ENCODE measurements around the gene KBTBD12. TPM values are rescaled to one million over a fixed set of nuclear protein-coding genes. Genes with fewer than 3 reads are reported as not detected.

The KBTBD12 gene
- total RNA-seq, 4 donors from 2014 or later = under 0.01 to 0.87 (median 0.30) TPM; not detected in 1

DNA sequence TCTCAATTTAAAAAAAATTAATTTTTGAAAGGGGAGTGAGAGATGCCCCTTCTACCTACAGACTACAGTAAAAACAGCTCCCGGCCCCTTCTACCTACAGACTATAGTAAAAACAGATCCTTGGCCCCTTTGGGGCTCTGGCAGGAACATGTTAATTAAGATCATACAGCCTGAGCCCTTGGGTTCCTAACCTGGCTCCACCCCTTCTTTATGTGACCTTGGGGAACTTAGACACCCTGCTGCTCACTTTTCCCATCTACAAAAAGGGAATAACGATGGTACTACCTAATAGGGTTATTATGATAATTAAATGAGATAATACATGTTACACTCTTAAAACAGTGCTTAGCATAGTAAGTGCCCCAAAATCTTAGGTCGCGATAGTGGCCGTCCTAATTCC, 77.1 kb downstream of the KBTBD12 start:
- WGBS, 2 donors = 71 to 80% methylated on average over 5 of the region's 5 CpGs
- Histone ChIP-seq H3K9me3 (peaks cover 0 to 4% (median 0%) of the 10 kb centered on the region in 4 donors), H3K27me3 (no peaks in the 10 kb centered on the region), H3K36me3 (no peaks in the 10 kb centered on the region), H3K4me1 (no peaks in the 10 kb centered on the region), H3K27ac (no peak overlapping the region), H3K4me3 (no peak overlapping the region)
- DNase-seq (ENCODE audit: low spot score in 2 of 2) = no peak
- TF ChIP-seq EP300 (IDR thresholded peaks at IDR 0.05) (no peak), POLR2A (IDR thresholded peaks at IDR 0.05) (no peak)
- TF ChIP-seq, protein P1, sequence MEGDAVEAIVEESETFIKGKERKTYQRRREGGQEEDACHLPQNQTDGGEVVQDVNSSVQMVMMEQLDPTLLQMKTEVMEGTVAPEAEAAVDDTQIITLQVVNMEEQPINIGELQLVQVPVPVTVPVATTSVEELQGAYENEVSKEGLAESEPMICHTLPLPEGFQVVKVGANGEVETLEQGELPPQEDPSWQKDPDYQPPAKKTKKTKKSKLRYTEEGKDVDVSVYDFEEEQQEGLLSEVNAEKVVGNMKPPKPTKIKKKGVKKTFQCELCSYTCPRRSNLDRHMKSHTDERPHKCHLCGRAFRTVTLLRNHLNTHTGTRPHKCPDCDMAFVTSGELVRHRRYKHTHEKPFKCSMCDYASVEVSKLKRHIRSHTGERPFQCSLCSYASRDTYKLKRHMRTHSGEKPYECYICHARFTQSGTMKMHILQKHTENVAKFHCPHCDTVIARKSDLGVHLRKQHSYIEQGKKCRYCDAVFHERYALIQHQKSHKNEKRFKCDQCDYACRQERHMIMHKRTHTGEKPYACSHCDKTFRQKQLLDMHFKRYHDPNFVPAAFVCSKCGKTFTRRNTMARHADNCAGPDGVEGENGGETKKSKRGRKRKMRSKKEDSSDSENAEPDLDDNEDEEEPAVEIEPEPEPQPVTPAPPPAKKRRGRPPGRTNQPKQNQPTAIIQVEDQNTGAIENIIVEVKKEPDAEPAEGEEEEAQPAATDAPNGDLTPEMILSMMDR (IDR thresholded peaks at IDR 0.05) = no peak

DNA sequence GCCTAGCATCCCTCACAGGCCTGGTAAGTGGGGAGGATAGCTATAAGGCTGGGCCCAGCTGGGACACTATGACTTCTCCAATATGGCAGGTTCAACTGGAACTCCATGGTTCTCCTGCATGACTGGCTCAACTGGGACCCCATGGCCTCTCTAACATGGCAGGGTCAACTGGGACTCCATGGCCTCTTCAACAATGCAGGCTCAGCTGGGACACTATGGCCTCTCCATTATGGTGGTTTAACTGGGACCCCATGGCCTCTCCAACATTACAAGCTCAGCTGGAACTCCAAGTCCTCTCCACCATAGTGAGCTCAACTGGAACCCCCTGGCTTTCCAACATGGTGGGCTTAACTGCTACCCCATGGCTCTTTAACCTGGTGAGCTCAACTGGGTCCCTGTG, 79.0 kb downstream of the KBTBD12 start:
- no peaks in the 10 kb centered on the region for H3K4me1 ChIP-seq
- no peak overlapping the region for H3K27ac ChIP-seq
- H3K9me3 ChIP-seq = peaks cover 0 to 4% (median 0%) of the 10 kb centered on the region in 4 donors
- no peak overlapping the region for H3K4me3 ChIP-seq
- no peak for TF ChIP-seq POLR2A (IDR thresholded peaks at IDR 0.05)
- TF ChIP-seq, protein P1 (IDR thresholded peaks at IDR 0.05) = no peak
- no peak for TF ChIP-seq EP300 (IDR thresholded peaks at IDR 0.05)
- DNase-seq (ENCODE audit: low spot score in 2 of 2) = no peak
- H3K36me3 ChIP-seq = no peaks in the 10 kb centered on the region
- H3K27me3 ChIP-seq = no peaks in the 10 kb centered on the region

DNA sequence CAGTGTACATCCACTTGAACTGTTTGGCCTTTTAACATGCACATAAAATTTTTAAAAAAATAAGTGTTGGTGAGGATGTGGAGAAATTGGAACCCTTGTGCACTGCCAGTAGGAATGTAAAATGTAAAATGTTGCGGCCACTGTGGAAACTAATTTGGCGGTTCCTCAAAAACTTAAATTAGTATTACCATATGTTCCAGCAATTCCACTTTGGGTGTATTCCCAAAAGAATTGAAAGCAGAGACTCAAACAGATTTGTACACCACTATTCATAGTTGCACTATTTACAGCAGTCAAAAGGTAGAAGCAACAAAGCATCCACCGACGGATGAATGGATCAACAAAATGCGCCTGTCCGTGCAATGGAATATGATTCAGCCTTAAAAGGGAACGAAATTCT, 82.0 kb downstream of the KBTBD12 start:
- Histone ChIP-seq H3K36me3 (no peaks in the 10 kb centered on the region), H3K27me3 (no peaks in the 10 kb centered on the region), H3K4me1 (no peaks in the 10 kb centered on the region), H3K4me3 (no peak overlapping the region), H3K9me3 (peaks cover 0 to 13% (median 0%) of the 10 kb centered on the region in 4 donors), H3K27ac (no peak overlapping the region)
- TF ChIP-seq POLR2A (IDR thresholded peaks at IDR 0.05) (no peak), EP300 (IDR thresholded peaks at IDR 0.05) (no peak)
- TF ChIP-seq, protein P1 (IDR thresholded peaks at IDR 0.05) = no peak
- 84 to 87% methylated on average over 7 of the region's 7 CpGs for WGBS, 2 donors
- DNase-seq (ENCODE audit: low spot score in 2 of 2) = no peak

DNA sequence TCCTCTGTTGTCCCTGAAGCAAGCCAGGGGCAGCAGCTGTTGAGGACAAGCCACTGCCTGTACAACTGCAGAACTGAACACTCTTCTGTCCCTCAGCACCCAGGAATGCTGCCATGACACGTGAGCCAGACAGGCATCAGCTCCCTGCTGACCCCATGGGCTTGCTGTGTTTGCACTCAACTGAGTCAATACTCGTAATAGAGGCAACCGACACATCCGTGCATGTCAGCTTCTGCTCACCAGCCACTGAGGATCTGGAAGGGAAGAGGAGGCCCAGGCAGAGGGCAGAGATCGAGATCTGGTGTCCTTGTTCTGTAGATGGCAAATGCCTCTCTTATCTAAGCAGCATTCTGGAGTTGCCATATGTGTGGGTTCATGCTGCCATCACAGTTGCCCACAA, 82.9 kb downstream of the KBTBD12 start:
- no peak for DNase-seq (ENCODE audit: low spot score in 2 of 2)
- TF ChIP-seq EP300 (IDR thresholded peaks at IDR 0.05) (no peak), POLR2A (IDR thresholded peaks at IDR 0.05) (no peak)
- TF ChIP-seq, protein P1 (IDR thresholded peaks at IDR 0.05) = no peak
- H3K4me1 ChIP-seq = no peaks in the 10 kb centered on the region
- H3K4me3 ChIP-seq = no peak overlapping the region
- WGBS, 2 donors = 81 to 89% methylated on average over 5 of the region's 5 CpGs
- H3K27me3 ChIP-seq = no peaks in the 10 kb centered on the region
- H3K27ac ChIP-seq = no peak overlapping the region
- H3K36me3 ChIP-seq = no peaks in the 10 kb centered on the region
- H3K9me3 ChIP-seq = peaks cover 0 to 13% (median 0%) of the 10 kb centered on the region in 4 donors

DNA sequence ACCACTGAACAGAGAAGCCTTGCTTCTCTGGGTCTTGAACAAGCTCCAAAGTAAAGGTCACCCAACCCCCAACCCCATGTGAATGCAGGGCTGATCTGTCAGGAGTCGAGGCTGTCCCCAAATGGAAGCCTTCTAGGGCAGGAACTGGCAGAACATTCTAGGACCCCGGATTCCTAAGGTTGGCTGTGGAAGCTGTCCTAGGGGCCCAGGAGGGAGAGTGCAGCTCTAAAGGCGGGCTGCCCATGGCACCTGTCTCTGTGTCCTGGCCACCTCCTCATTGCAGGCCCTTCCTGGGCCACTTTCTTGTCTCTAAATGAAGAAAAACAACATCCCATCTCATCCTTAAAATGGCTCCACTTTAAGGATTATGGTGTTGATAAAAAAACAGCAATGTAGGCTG, 83.6 kb downstream of the KBTBD12 start:
- no peak overlapping the region for H3K27ac ChIP-seq
- DNase-seq (ENCODE audit: low spot score in 2 of 2) = no peak
- H3K36me3 ChIP-seq = no peaks in the 10 kb centered on the region
- H3K4me3 ChIP-seq = no peak overlapping the region
- no peaks in the 10 kb centered on the region for H3K4me1 ChIP-seq
- no peaks in the 10 kb centered on the region for H3K27me3 ChIP-seq
- 59 to 77% methylated on average over 3 of the region's 3 CpGs for WGBS, 2 donors
- H3K9me3 ChIP-seq = peaks cover 0 to 13% (median 0%) of the 10 kb centered on the region in 4 donors
- TF ChIP-seq, protein P1 (IDR thresholded peaks at IDR 0.05) = no peak

Measured in tibial nerve (tissue), 4 donors.